Measurements from ENCODE around the gene C11orf98. TPM values are rescaled to one million over a fixed set of nuclear protein-coding genes. Genes with fewer than 3 reads are reported as not detected.

C11orf98 gene
- total and polyA plus RNA-seq, 12 donors = 25.8 to 210 (median 32.8) TPM

- DNase-seq (peak in 1 of 2 donors; percentile 62), ATAC-seq (peak; percentile 35 to 77 (median 70))
- H3K36me3 ChIP-seq = peaks cover 0 to 24% (median 17%) of the 10 kb centered on the region in 9 donors
- 40% methylated on average over 4 of the region's 4 CpGs for WGBS, 2 donors
- H3K9me3 ChIP-seq = no peaks in the 10 kb centered on the region
- no peaks in the 10 kb centered on the region for H3K27me3 ChIP-seq
- H3K4me1 ChIP-seq = peaks cover 8 to 43% (median 33%) of the 10 kb centered on the region in 9 donors
- TF ChIP-seq CTCF (IDR thresholded peaks at IDR 0.05) = peak; percentile 42 to 68 (median 56)
- no peak overlapping the region for H3K4me3 ChIP-seq
- intact Hi-C loops (cut with DNase I) = loop anchor here in 1 of 10 donors (2.0 kb wide), 1 partner anchor 14 kb away; no protein-coding TSS in a partner anchor
- H3K27ac ChIP-seq = peak overlapping the region in 8 of 10 donors; percentile 1 to 97 (median 36)
These were observed 15.8 kb upstream of the C11orf98 start for GRCh38 chr11:62680825-62681240.

DNA sequence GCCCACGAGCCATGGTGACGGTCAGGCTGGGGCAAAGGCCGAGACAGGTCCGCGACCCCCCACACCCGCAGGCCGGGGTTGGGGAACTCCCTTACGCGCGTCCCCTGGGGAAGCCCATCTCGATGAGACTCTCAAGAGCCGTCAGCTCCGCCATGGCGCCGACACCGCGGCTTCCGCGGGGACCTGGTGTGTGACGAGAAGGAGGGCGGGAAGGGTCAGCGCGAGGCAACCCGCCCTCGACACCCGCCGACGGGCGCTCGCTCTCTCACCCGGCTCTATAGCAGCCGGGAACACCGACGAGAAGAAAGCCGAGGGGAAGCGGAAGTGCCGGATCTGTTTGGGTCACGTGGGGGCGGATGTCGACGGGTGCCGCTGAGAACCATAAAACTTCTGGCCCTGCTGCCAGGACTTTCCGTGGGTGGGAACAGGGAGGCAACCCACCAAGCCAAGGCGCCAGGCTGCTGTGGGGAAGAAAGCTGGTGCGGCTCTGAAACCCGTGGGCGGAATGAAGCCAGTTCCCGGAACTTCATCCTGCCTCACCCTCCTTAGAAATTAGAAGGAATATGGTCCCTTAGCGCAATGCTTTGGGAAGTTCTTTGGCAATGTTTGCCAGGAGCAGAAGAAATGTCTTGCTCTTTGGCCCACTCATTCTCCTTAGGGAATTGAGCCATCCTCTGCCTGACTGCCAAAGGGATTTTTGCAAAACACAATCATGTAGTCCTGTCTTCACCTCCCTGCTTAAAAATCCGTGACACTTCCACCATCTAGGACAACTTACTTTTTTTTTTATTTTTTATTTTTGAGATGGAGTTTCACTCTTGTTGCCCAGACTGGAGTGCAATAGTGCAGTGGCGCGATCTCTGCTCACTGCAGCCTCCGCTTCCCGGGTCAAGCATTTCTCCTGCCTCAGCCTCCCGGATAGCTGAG, 14.0 kb upstream of the C11orf98 start, which contains the start of gene UBXN1:
Gene UBXN1, minus strand, starts transcription at position 304 of the 927 bp plus-strand sequence. Its CDS starts 150 bp downstream, at position 154.
- Histone ChIP-seq H3K27ac (peak within 1 kb of the TSS; percentile 55 to 97 (median 92)), H3K4me3 (peak within 1 kb of the TSS; percentile 68 to 100 (median 94)), H3K4me1 (peaks cover 8 to 45% (median 33%) of the 10 kb centered on the region in 9 donors), H3K9me3 (no peaks in the 10 kb centered on the region), H3K27me3 (no peaks in the 10 kb centered on the region), H3K36me3 (peaks cover 0 to 42% (median 17%) of the 10 kb centered on the region in 9 donors)
- TF ChIP-seq CTCF (IDR thresholded peaks at IDR 0.05) = no peak
- intact Hi-C loops (cut with DNase I) = no loop called here
- DNase-seq = peak; percentile 88 to 94
- WGBS, 2 donors = 4 to 6% methylated on average over 55 of the region's 55 CpGs
- ATAC-seq = peak; percentile 90 to 93 (median 93)

DNA sequence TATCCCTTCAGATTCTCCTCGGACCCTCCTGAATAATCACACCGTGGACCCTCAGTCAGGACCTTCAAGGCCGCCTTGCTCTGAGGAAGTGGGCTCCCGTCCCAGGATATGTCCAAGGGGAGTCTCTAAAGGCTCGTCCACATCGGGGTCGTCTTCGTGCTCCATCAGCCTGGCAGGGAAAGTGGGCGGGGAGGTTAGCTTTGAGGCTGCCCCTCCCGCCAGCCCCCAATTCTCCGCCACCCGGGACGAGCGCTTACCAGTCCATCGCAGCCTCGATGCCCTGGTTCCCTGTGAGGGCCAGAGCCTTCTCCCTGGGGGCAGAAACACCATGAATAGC, 13.4 kb upstream of the C11orf98 start:
- ATAC-seq (no peak), DNase-seq (no peak)
- H3K27ac ChIP-seq = peak overlapping the region; percentile 55 to 97 (median 92)
- peaks cover 8 to 49% (median 33%) of the 10 kb centered on the region in 9 donors for H3K4me1 ChIP-seq
- no peaks in the 10 kb centered on the region for H3K27me3 ChIP-seq
- 3 to 5% methylated on average over 16 of the region's 16 CpGs for WGBS, 2 donors
- intact Hi-C loops (cut with DNase I) = no loop called here
- peak overlapping the region; percentile 68 to 100 (median 94) for H3K4me3 ChIP-seq
- TF ChIP-seq CTCF (IDR thresholded peaks at IDR 0.05) = no peak
- peaks cover 0 to 48% (median 17%) of the 10 kb centered on the region in 9 donors for H3K36me3 ChIP-seq
- H3K9me3 ChIP-seq = no peaks in the 10 kb centered on the region

- TF ChIP-seq CTCF (IDR thresholded peaks at IDR 0.05) = no peak
- intact Hi-C loops (cut with DNase I) = no loop called here
- Histone ChIP-seq H3K27ac (peak overlapping the region in 3 of 10 donors; percentile 91 to 93 (median 92)), H3K36me3 (peaks cover 0 to 55% (median 17%) of the 10 kb centered on the region in 9 donors), H3K27me3 (no peaks in the 10 kb centered on the region), H3K4me3 (peak overlapping the region in 8 of 10 donors; percentile 76 to 100 (median 94)), H3K9me3 (no peaks in the 10 kb centered on the region), H3K4me1 (peaks cover 8 to 55% (median 39%) of the 10 kb centered on the region in 9 donors)
- 73 to 79% methylated on average over 15 of the region's 15 CpGs for WGBS, 2 donors
- DNase-seq (no peak), ATAC-seq (no peak)
These were observed 12.7 kb upstream of the C11orf98 start for GRCh38 chr11:62677714-62678113.
